ENCODE data around the gene ABCC4. TPM values are rescaled to one million over a fixed set of nuclear protein-coding genes. Genes with fewer than 3 reads are reported as not detected.

ABCC4 gene
- total and polyA plus RNA-seq, 2 donors (not counting 1 experiment from before 2014, with no cell fraction given): 1.8 to 7.1 TPM

DNA sequence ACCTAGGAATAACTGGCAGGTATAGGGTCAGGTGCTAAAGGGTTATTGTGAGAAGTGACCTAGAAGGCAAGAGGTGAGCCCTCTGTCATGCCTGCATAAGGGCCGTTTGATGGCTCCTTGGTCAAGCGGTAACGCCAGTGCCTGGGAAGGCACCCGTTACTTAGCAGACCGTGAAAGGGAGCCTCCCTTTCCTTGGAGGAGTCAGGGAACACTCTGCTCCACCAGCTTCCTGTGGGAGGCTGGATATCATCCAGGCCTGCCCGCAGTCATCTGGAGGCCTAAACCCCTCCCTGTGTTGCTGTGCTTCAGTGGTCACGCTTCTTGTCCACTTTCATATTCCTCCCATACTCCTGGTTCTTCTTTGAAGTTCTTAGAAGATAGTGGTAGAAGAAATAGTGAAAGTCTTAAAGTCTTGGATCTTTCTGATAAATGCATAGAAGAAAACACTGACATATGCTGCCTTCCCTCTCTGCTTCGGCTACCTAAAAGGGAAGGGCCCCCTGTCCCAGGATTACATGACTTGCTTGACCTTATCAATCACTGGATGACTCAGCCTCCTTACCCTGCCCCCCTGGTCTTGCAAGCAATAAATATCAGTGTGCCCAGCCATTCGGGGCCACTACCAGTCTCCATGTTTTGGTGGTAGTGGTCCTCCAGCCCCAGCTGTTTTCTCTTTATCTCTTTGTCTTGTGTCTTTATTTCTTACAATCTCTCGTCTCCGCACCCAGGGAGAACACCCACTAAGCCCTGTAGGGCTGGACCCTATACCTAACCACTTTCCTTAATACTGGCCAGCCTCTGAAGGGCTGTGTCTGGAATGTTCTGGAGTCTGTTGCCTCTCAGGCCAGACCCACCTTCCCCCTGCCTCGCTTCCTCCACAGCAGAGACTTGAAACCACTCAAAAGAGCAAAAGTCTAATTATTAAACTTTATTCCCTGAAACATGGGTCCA lies 16.1 kb upstream of the ABCC4 start:
- CTCF ChIA-PET: no interaction called here
- ATAC-seq (ENCODE audit: low read depth) (no peak), DNase-seq (no peak)
- H3K9me3 ChIP-seq (ENCODE audit: control extremely low read depth in 1 of 3, control insufficient read depth in 2 of 3, insufficient read depth in 1 of 3, low read length in 2 of 3): peaks cover 0 to 3% (median 0%) of the 10 kb centered on the region in 3 donors
- Mint-ChIP-seq H3K4me3 (no peak overlapping the region), H3K27me3 (peaks cover 5% of the 10 kb centered on the region), H3K9me3 (ENCODE audit: insufficient read depth) (no peaks in the 10 kb centered on the region), H3K27ac (no peak overlapping the region), H3K4me1 (no peaks in the 10 kb centered on the region)
- POLR2A ChIA-PET: no interaction called here
- no peak for TF ChIP-seq EZH2 (IDR thresholded peaks at IDR 0.05; ENCODE audit: borderline replicate concordance, insufficient read depth, low read depth, low read length, poor library complexity, severe bottlenecking)
- TF ChIP-seq, protein P1, sequence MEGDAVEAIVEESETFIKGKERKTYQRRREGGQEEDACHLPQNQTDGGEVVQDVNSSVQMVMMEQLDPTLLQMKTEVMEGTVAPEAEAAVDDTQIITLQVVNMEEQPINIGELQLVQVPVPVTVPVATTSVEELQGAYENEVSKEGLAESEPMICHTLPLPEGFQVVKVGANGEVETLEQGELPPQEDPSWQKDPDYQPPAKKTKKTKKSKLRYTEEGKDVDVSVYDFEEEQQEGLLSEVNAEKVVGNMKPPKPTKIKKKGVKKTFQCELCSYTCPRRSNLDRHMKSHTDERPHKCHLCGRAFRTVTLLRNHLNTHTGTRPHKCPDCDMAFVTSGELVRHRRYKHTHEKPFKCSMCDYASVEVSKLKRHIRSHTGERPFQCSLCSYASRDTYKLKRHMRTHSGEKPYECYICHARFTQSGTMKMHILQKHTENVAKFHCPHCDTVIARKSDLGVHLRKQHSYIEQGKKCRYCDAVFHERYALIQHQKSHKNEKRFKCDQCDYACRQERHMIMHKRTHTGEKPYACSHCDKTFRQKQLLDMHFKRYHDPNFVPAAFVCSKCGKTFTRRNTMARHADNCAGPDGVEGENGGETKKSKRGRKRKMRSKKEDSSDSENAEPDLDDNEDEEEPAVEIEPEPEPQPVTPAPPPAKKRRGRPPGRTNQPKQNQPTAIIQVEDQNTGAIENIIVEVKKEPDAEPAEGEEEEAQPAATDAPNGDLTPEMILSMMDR (IDR thresholded peaks at IDR 0.05): no peak
- no peaks in the 10 kb centered on the region for H3K4me1 ChIP-seq (ENCODE audit: control insufficient read depth in 2 of 2, insufficient read depth in 2 of 2, low read length in 2 of 2)
- intact Hi-C loops (cut with micrococcal nuclease): no loop called here
- H4K20me1 ChIP-seq (ENCODE audit: control insufficient read depth, insufficient read depth, low read length, poor library complexity, severe bottlenecking): no peaks in the 10 kb centered on the region
- no peak overlapping the region for H3K4me2 ChIP-seq (replicated peaks; ENCODE audit: low read depth, low read length, poor library complexity, severe bottlenecking)
- WGBS (ENCODE audit: insufficient coverage): 93% methylated on average over 7 of the region's 12 CpGs
- H3K27ac ChIP-seq (ENCODE audit: low read length in 2 of 2): no peak overlapping the region
- H3K27me3 ChIP-seq (replicated peaks in 1 of 4; ENCODE audit: control extremely low read depth in 1 of 4, control insufficient read depth in 3 of 4, insufficient read depth in 4 of 4, low read length in 3 of 4): peaks cover 0 to 4% (median 1%) of the 10 kb centered on the region in 4 experiments
- no peaks in the 10 kb centered on the region for H3K79me2 ChIP-seq (ENCODE audit: control insufficient read depth, insufficient read depth, low read length)
- no peak overlapping the region for H3K9ac ChIP-seq (ENCODE audit: low read length)
- no peak overlapping the region for H2AFZ ChIP-seq (ENCODE audit: insufficient read depth, low read depth, low read length, poor library complexity, severe bottlenecking)
- no peak overlapping the region for H3K4me3 ChIP-seq (ENCODE audit: control extremely low read depth in 1 of 5, extremely low read depth in 1 of 5, insufficient read depth in 1 of 5, low read depth in 2 of 5, low read length in 4 of 5)
- no peaks in the 10 kb centered on the region for H3K36me3 ChIP-seq (replicated peaks in 1 of 2; ENCODE audit: control extremely low read depth in 1 of 2, control insufficient read depth in 1 of 2, extremely low read depth in 1 of 2, insufficient read depth in 2 of 2, low read length in 1 of 2)

DNA sequence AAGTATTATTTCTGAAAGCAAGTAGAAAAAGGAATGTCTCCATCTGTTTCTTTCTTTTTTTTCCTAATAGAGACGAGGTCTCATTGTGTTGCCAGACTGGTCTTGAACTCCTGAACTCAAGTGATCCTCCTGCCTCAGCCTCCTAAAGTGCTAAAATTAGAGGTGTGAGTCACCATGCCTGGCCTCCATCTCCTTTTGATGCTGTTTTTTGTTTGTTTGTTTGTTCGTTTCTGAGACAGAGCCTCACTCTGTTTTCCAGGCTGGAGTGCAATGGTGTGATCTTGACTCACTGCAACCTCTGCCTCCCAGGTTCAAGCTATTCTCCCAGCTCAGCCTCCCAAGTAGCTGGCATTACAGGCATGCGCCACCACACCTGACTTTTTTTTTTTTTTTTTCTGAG lies 14.5 kb upstream of the ABCC4 start:
- Histone ChIP-seq H3K79me2 (ENCODE audit: control insufficient read depth, insufficient read depth, low read length) (no peaks in the 10 kb centered on the region), H3K9ac (ENCODE audit: low read length) (no peak overlapping the region), H3K27ac (ENCODE audit: low read length in 2 of 2) (no peak overlapping the region), H3K27me3 (replicated peaks in 1 of 4; ENCODE audit: control extremely low read depth in 1 of 4, control insufficient read depth in 3 of 4, insufficient read depth in 4 of 4, low read length in 3 of 4) (peaks cover 0 to 4% (median 1%) of the 10 kb centered on the region in 4 experiments), H3K4me2 (replicated peaks; ENCODE audit: low read depth, low read length, poor library complexity, severe bottlenecking) (no peak overlapping the region), H3K4me1 (ENCODE audit: control insufficient read depth in 2 of 2, insufficient read depth in 2 of 2, low read length in 2 of 2) (no peaks in the 10 kb centered on the region), H3K4me3 (ENCODE audit: control extremely low read depth in 1 of 5, extremely low read depth in 1 of 5, insufficient read depth in 1 of 5, low read depth in 2 of 5, low read length in 4 of 5) (no peak overlapping the region), H2AFZ (ENCODE audit: insufficient read depth, low read depth, low read length, poor library complexity, severe bottlenecking) (no peak overlapping the region), H3K36me3 (replicated peaks in 1 of 2; ENCODE audit: control extremely low read depth in 1 of 2, control insufficient read depth in 1 of 2, extremely low read depth in 1 of 2, insufficient read depth in 2 of 2, low read length in 1 of 2) (no peaks in the 10 kb centered on the region), H4K20me1 (ENCODE audit: control insufficient read depth, insufficient read depth, low read length, poor library complexity, severe bottlenecking) (no peaks in the 10 kb centered on the region), H3K9me3 (ENCODE audit: control extremely low read depth in 1 of 3, control insufficient read depth in 2 of 3, insufficient read depth in 1 of 3, low read length in 2 of 3) (peaks cover 0 to 3% (median 0%) of the 10 kb centered on the region in 3 donors)
- DNase-seq (no peak), ATAC-seq (ENCODE audit: low read depth) (no peak)
- TF ChIP-seq EZH2 (IDR thresholded peaks at IDR 0.05; ENCODE audit: borderline replicate concordance, insufficient read depth, low read depth, low read length, poor library complexity, severe bottlenecking): no peak
- TF ChIP-seq, protein P1 (IDR thresholded peaks at IDR 0.05): no peak
- Mint-ChIP-seq H3K27ac (no peak overlapping the region), H3K4me3 (no peak overlapping the region), H3K27me3 (peaks cover 4% of the 10 kb centered on the region), H3K4me1 (no peaks in the 10 kb centered on the region), H3K9me3 (ENCODE audit: insufficient read depth) (no peaks in the 10 kb centered on the region)
- intact Hi-C loops (cut with micrococcal nuclease): no loop called here
- ChIA-PET CTCF (no interaction called here), POLR2A (no interaction called here)
- WGBS (ENCODE audit: insufficient coverage): 100% methylated on average over 1 of the region's 3 CpGs
